ENCODE measurements around the gene SLC7A4.

The SLC7A4 gene

GRCh38 chr22:20980938-20981722, 51.2 kb downstream of the SLC7A4 start:
- Mint-ChIP-seq H3K9me3 (peaks cover 2% of the 10 kb centered on the region), H3K27ac (peak overlapping the region; percentile 94)
- ATAC-seq = no peak

GRCh38 chr22:20980523-20980922, 51.8 kb downstream of the SLC7A4 start:
- ATAC-seq = no peak
- H3K27ac Mint-ChIP-seq = peak overlapping the region; percentile 94
- H3K4me3 Mint-ChIP-seq = peak overlapping the region; percentile 96

More at GRCh38 chr22:20980938-20981722, 51.2 kb downstream of the SLC7A4 start:
- Mint-ChIP-seq H3K36me3 (peaks cover 29% of the 10 kb centered on the region), H3K4me1 (peaks cover 50% of the 10 kb centered on the region), H3K4me3 (peak overlapping the region; percentile 96)
- no peak for DNase-seq (ENCODE audit: low spot score in 2 of 2)

GRCh38 chr22:20979940-20980453, 52.4 kb downstream of the SLC7A4 start:
- Mint-ChIP-seq H3K36me3 (peaks cover 29% of the 10 kb centered on the region), H3K9me3 (peaks cover 2% of the 10 kb centered on the region), H3K4me3 (peak overlapping the region; percentile 96), H3K27ac (peak overlapping the region; percentile 36), H3K4me1 (peaks cover 50% of the 10 kb centered on the region)
- ATAC-seq (no peak), DNase-seq (ENCODE audit: low spot score in 2 of 2) (no peak)

More at GRCh38 chr22:20980523-20980922, 51.8 kb downstream of the SLC7A4 start:
- peaks cover 50% of the 10 kb centered on the region for H3K4me1 Mint-ChIP-seq
- H3K36me3 Mint-ChIP-seq = peaks cover 27% of the 10 kb centered on the region
- DNase-seq (ENCODE audit: low spot score in 2 of 2) = no peak
- peaks cover 2% of the 10 kb centered on the region for H3K9me3 Mint-ChIP-seq

DNA sequence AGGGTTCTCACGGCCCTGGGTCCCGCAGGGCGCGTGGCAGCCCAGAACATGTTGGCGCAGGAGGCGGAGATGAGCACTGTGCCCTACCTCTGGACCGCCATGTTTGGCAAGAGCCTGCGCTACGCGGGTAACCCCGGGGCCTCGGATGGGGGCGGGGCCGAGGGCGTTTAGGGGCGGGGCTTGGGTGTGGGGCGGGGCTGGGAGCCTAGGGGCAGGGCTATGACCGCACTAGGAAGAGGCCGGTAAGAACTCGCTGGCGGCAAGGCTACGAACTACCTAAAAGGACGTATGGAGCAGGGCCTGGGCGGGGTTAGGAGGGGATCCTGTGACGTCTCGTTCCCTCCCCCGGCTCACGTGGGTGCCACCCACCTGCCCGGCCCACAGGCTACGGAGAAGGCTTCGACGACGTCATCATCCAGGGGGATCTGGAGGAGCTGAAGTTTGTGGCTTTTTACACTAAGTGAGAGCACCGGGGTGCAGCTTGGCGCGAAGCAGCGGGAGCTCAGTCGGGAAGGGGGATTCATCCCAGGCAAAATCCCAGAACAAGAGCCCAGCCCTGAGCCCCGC, 53.0 kb downstream of the SLC7A4 start:
- Mint-ChIP-seq H3K36me3 (peaks cover 22% of the 10 kb centered on the region), H3K27ac (peak overlapping the region; percentile 36), H3K4me3 (peak overlapping the region; percentile 96), H3K9me3 (peaks cover 2% of the 10 kb centered on the region), H3K4me1 (peaks cover 50% of the 10 kb centered on the region)
- peak; percentile 70 for ATAC-seq
- no peak for DNase-seq (ENCODE audit: low spot score in 2 of 2)
